Measurements from ENCODE around the gene IGFN1. TPM values are rescaled to one million over a fixed set of nuclear protein-coding genes. Genes with fewer than 3 reads are reported as not detected.

The IGFN1 gene
- total RNA-seq, 2 donors from 2014 or later, result 2.0 to 6.7 TPM

GRCh38 chr1:201183753-201184152 lies 6.9 kb upstream of the IGFN1 start:
- no peak for DNase-seq (ENCODE audit: low spot score)
- no peaks in the 10 kb centered on the region for H3K36me3 ChIP-seq
- intact Hi-C loops (cut with DNase I), result no loop called here
- H3K27ac ChIP-seq, result no peak overlapping the region
- 85% methylated on average over 5 of the region's 5 CpGs for WGBS
- TF ChIP-seq CTCF (IDR thresholded peaks at IDR 0.05), result no peak
- TF ChIP-seq POLR2AphosphoS5 (IDR thresholded peaks at IDR 0.05), result no peak
- no peak for TF ChIP-seq POLR2A (IDR thresholded peaks at IDR 0.05)
- H3K27me3 ChIP-seq (replicated peaks; ENCODE audit: insufficient read depth), result no peaks in the 10 kb centered on the region
- H3K4me3 ChIP-seq, result no peak overlapping the region
- H3K9me3 ChIP-seq, result no peaks in the 10 kb centered on the region
- no peaks in the 10 kb centered on the region for H3K4me1 ChIP-seq (replicated peaks)

- WGBS, result 53% methylated on average over 9 of the region's 9 CpGs
- TF ChIP-seq POLR2AphosphoS5 (IDR thresholded peaks at IDR 0.05) (no peak), POLR2A (IDR thresholded peaks at IDR 0.05) (no peak), CTCF (IDR thresholded peaks at IDR 0.05) (peak in 2 of 4 experiments; percentile 36 to 51)
- no peak overlapping the region for H3K27ac ChIP-seq
- no peaks in the 10 kb centered on the region for H3K36me3 ChIP-seq
- H3K4me1 ChIP-seq (replicated peaks), result no peaks in the 10 kb centered on the region
- H3K9me3 ChIP-seq, result no peaks in the 10 kb centered on the region
- peak; percentile 13 for DNase-seq (ENCODE audit: low spot score)
- intact Hi-C loops (cut with DNase I), result no loop called here
- H3K4me3 ChIP-seq, result no peak overlapping the region
- H3K27me3 ChIP-seq (replicated peaks; ENCODE audit: insufficient read depth), result no peaks in the 10 kb centered on the region
Observed at GRCh38 chr1:201184307-201185122, 6.1 kb upstream of the IGFN1 start.

GRCh38 chr1:201185123-201185453 lies 5.5 kb upstream of the IGFN1 start:
- Histone ChIP-seq H3K4me1 (replicated peaks) (no peaks in the 10 kb centered on the region), H3K27ac (no peak overlapping the region), H3K36me3 (no peaks in the 10 kb centered on the region), H3K27me3 (replicated peaks; ENCODE audit: insufficient read depth) (no peaks in the 10 kb centered on the region), H3K4me3 (no peak overlapping the region), H3K9me3 (no peaks in the 10 kb centered on the region)
- TF ChIP-seq POLR2A (IDR thresholded peaks at IDR 0.05), result no peak
- TF ChIP-seq CTCF (IDR thresholded peaks at IDR 0.05), result no peak
- TF ChIP-seq POLR2AphosphoS5 (IDR thresholded peaks at IDR 0.05), result no peak
- intact Hi-C loops (cut with DNase I), result no loop called here
- WGBS, result 56% methylated on average over 3 of the region's 3 CpGs
- no peak for DNase-seq (ENCODE audit: low spot score)

- H3K4me1 ChIP-seq (replicated peaks), result no peaks in the 10 kb centered on the region
- H3K4me3 ChIP-seq, result no peak overlapping the region
- intact Hi-C loops (cut with DNase I), result no loop called here
- no peak for DNase-seq (ENCODE audit: low spot score)
- H3K9me3 ChIP-seq, result no peaks in the 10 kb centered on the region
- 93% methylated on average over 5 of the region's 5 CpGs for WGBS
- TF ChIP-seq CTCF (IDR thresholded peaks at IDR 0.05) (no peak), POLR2A (IDR thresholded peaks at IDR 0.05) (no peak), POLR2AphosphoS5 (IDR thresholded peaks at IDR 0.05) (no peak)
- H3K27ac ChIP-seq, result no peak overlapping the region
- H3K36me3 ChIP-seq, result no peaks in the 10 kb centered on the region
- H3K27me3 ChIP-seq (replicated peaks; ENCODE audit: insufficient read depth), result no peaks in the 10 kb centered on the region
Observed at GRCh38 chr1:201185527-201186128, 5.0 kb upstream of the IGFN1 start.

- DNase-seq (ENCODE audit: low spot score), result no peak
- Histone ChIP-seq H3K27me3 (replicated peaks; ENCODE audit: insufficient read depth) (no peaks in the 10 kb centered on the region), H3K27ac (no peak overlapping the region), H3K9me3 (no peaks in the 10 kb centered on the region), H3K4me3 (no peak overlapping the region), H3K4me1 (replicated peaks) (no peaks in the 10 kb centered on the region), H3K36me3 (no peaks in the 10 kb centered on the region)
- no peak for TF ChIP-seq CTCF (IDR thresholded peaks at IDR 0.05)
- no peak for TF ChIP-seq POLR2AphosphoS5 (IDR thresholded peaks at IDR 0.05)
- no peak for TF ChIP-seq POLR2A (IDR thresholded peaks at IDR 0.05)
- intact Hi-C loops (cut with DNase I), result no loop called here
- WGBS, result 86% methylated on average over 3 of the region's 3 CpGs
Observed at GRCh38 chr1:201186192-201186591, 4.4 kb upstream of the IGFN1 start.
